RWPE1 (cell line): ENCODE data around the gene SLC41A1.
"Not testable (repeated sequence)": the region's sequence is repeated elsewhere in the genome, so short reads cannot be mapped to it uniquely, and the experiment has no call there.

ENCODE experiments used
- CTCF ChIA-PET: fragments of 350-600 bp; sonication (Branson Sonifier 250); formaldehyde crosslinking; extraction: SDS; loops from one replicate; lab custom pipeline; 2021; lab: Yijun Ruan, JAX
- POLR2A ChIA-PET: fragments of 400-600 bp; formaldehyde crosslinking; extraction: SDS; loops from one replicate; lab custom pipeline; 2020; ENCODE audit warnings: antibody characterized with exemption; ENCODE audit not compliant: low non-redundant PET; lab: Yijun Ruan, JAX
- DNase-seq: peaks from one replicate; pipeline ENCODE4 v3.0.0; 2012; ENCODE audit warnings: low spot score
- H3K27ac ChIP-seq: fragments of 450-650 bp; 2 replicates; pipeline ENCODE4 v1.5.1; 2017
- CTCF ChIP-seq: fragments of 450-650 bp; conservative IDR thresholded peaks from 2 replicates; pipeline ENCODE4 v1.5.1; 2017; ENCODE audit warnings: low read depth, mild to moderate bottlenecking

Gene SLC41A1

DNA sequence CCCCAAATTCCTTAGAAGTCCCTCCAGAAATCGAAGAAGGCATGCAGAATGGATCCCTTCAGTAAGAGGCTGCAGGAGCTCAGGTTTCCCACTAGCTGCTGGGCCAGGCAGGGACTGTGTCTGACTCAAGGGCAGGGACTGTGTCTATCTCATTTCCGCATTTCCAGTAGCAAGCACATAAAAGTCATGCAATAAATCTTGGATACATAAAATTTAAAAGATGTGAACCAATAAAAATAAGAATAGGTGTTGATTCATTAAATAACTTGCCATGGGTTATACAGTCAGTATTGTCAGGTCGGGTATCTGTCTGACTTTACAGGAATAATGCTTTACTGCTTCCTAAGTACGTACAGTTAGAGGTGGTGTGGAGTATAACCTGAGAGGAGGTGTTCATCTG is 21.8 kb upstream of the SLC41A1 start:
- CTCF ChIA-PET, result no interaction called here
- no peak for TF ChIP-seq CTCF
- POLR2A ChIA-PET, result no interaction called here
- no peak for DNase-seq
- no peak overlapping the region for H3K27ac ChIP-seq

- POLR2A ChIA-PET, result interaction anchor here (0.7 kb wide), 1 partner anchor 20 kb away, joined by 3 read pairs; the partner anchor contains the start of gene SLC41A1
- DNase-seq, result no peak
- CTCF ChIA-PET, result interaction anchor here (1.6 kb wide), 1 partner anchor 11 kb away, joined by 7 read pairs; no protein-coding TSS in a partner anchor
- TF ChIP-seq CTCF, result no peak
- no peak overlapping the region for H3K27ac ChIP-seq
These were observed 19.3 kb upstream of the SLC41A1 start for GRCh38 chr1:205832326-205832751.

GRCh38 chr1:205827623-205828022 is 14.6 kb upstream of the SLC41A1 start:
- ChIA-PET CTCF (interaction anchor here (1.3 to 1.9 kb wide), 2 partner anchors 11 to 36 kb away, joined by 3 to 6 read pairs; no protein-coding TSS in a partner anchor), POLR2A (no interaction called here)
- TF ChIP-seq CTCF, result no peak
- DNase-seq, result no peak
- H3K27ac ChIP-seq, result no peak overlapping the region

DNA sequence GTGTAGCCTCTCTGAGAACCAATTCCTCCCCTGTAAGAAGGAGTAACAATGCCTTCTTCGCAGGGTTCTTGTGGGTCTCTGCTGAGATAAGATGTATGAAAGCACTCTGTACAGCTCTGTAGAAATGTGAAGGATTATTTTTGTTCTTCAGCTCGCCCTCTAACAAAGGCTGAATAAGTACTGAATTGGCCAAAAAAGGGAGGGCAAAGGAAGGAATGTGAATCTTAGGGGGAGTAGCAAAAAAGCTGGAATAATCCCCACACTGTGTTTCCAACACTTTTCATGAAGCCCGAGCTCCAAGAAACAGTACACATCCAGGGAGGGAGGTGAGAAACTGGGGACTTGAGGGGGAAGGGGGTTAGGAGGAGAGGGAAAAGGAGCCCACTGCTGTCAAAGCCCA is 14.0 kb upstream of the SLC41A1 start:
- DNase-seq, result no peak
- CTCF ChIA-PET, result interaction anchor here (0.7 to 1.9 kb wide), 3 partner anchors 10 to 36 kb away, joined by 3 to 6 read pairs (median 4); no protein-coding TSS in a partner anchor
- H3K27ac ChIP-seq, result no peak overlapping the region
- POLR2A ChIA-PET, result no interaction called here
- TF ChIP-seq CTCF, result no peak

GRCh38 chr1:205826016-205826806 is 13.2 kb upstream of the SLC41A1 start:
- CTCF ChIA-PET, result interaction anchor here (0.7 to 1.9 kb wide), 3 partner anchors 16 to 1282 kb away, joined by 4 to 6 read pairs (median 5); no protein-coding TSS in a partner anchor
- DNase-seq, result no peak
- POLR2A ChIA-PET, result interaction anchor here (0.6 kb wide), 1 partner anchor 151 kb away, joined by 3 read pairs; no protein-coding TSS in a partner anchor
- no peak overlapping the region for H3K27ac ChIP-seq
- no peak for TF ChIP-seq CTCF

DNA sequence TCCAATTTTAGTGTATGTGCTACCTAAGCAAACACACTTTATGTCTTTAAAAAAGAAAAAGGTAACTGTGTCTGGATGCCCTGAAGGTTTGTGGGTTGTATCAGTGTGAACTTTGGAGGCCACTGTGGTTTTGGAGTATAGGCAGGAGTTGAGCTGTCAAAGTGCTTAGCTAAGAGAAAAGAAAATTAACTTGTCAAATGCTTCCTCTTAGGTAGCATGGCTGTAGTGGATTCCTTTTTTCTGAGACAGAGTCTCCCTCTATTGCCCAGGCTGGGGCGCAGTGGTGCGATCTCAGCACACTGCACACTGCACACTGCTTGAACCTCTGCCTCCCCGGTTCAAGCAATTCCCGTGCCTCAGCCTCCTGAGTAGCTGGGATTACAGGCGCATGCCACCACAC is 11.2 kb upstream of the SLC41A1 start:
- POLR2A ChIA-PET, result interaction anchor here (0.6 kb wide), 1 partner anchor 9 kb away, joined by 6 read pairs; no protein-coding TSS in a partner anchor
- no peak for DNase-seq
- no peak for TF ChIP-seq CTCF
- CTCF ChIA-PET, result no interaction called here
- H3K27ac ChIP-seq, result no peak overlapping the region

- H3K27ac ChIP-seq, DNase-seq, POLR2A ChIA-PET, CTCF ChIA-PET: not testable (repeated sequence)
These were observed 10.3 kb upstream of the SLC41A1 start for GRCh38 chr1:205823260-205823659.
